B cell (primary cell): Measurements from ENCODE around the gene CCDC81. TPM values are rescaled to one million over a fixed set of nuclear protein-coding genes. Genes with fewer than 3 reads are reported as not detected.

Experiments used
- ATAC-seq: fragments of 200-7000 bp; cut with Tn5 transposase; one replicate; pipeline ENCODE4 v1.10.0; 2021; ENCODE audit warnings: low read depth, mild to moderate bottlenecking, moderate number of reproducible peaks, moderate library complexity
- CTCF ChIA-PET: fragments of 350-600 bp; sonication (Branson Sonifier 250); formaldehyde crosslinking; loops from one replicate; lab custom pipeline; 2021; ENCODE audit warnings: antibody characterized with exemption, inconsistent platforms; lab: Charles Lee
- POLR2A ChIA-PET: fragments of 350-600 bp; sonication (Branson Sonifier 250); formaldehyde crosslinking; loops from one replicate; lab custom pipeline; 2021; ENCODE audit warnings: antibody characterized with exemption; lab: Charles Lee
- DNase-seq: peaks from one replicate; pipeline ENCODE4 v3.0.0; 2013
- H2AFZ ChIP-seq: 2 replicates; pipeline ENCODE4 v1.6.1; 2012; ENCODE audit warnings: mild to moderate bottlenecking, low read depth, low read length; ENCODE audit not compliant: insufficient read depth, poor library complexity, severe bottlenecking
- H3K27ac ChIP-seq, 2 donors: 1 replicate in 1 of 2; 2 replicates in 1 of 2; pipeline ENCODE4 v1.5.1; 2012 to 2013; ENCODE audit warnings: low read length in 2 of 2, mild to moderate bottlenecking in 2 of 2, moderate library complexity in 1 of 2
- H3K27me3 ChIP-seq, 4 experiments: fragments of 200-600 bp in 1 of 4; sonication (generic) in 1 of 4; replicated peaks in 1 of 4; 1 replicate in 2 of 4; 2 replicates in 2 of 4; pipeline versions ENCODE4 v1.6.1 to v1.7.0; 2013 to 2016; ENCODE audit warnings: low read length in 3 of 4, mild to moderate bottlenecking in 2 of 4, mixed read lengths in 1 of 4, moderate library complexity in 1 of 4; ENCODE audit not compliant: insufficient read depth in 4 of 4, control insufficient read depth in 3 of 4; ENCODE audit errors: control extremely low read depth in 1 of 4
- H3K36me3 ChIP-seq, 2 experiments: replicated peaks in 1 of 2; 1 replicate in 1 of 2; 2 replicates in 1 of 2; pipeline versions ENCODE4 v1.6.1 to v1.7.1; 2013; ENCODE audit warnings: low read length in 1 of 2; ENCODE audit not compliant: insufficient read depth in 2 of 2, control insufficient read depth in 1 of 2; ENCODE audit errors: control extremely low read depth in 1 of 2, extremely low read depth in 1 of 2
- H3K4me1 ChIP-seq, 2 donors: fragments of 200-600 bp in 1 of 2; sonication (generic) in 1 of 2; 1 replicate in 1 of 2; 2 replicates in 1 of 2; pipeline versions ENCODE4 v1.5.1 to v1.6.1; 2013 to 2017; ENCODE audit warnings: low read length in 2 of 2; ENCODE audit not compliant: control insufficient read depth in 2 of 2, insufficient read depth in 2 of 2
- H3K4me2 ChIP-seq: replicated peaks from 2 replicates; pipeline ENCODE3; 2012; ENCODE audit warnings: mild to moderate bottlenecking, low read depth, low read length; ENCODE audit not compliant: poor library complexity, severe bottlenecking
- H3K4me3 ChIP-seq, 5 experiments: fragments of 200-600 bp in 1 of 5; sonication (generic) in 1 of 5; 1 replicate in 3 of 5; 2 replicates in 2 of 5; pipeline versions ENCODE4 v1.5.1 to v1.7.0; 2011 to 2016; ENCODE audit warnings: low read length in 4 of 5, mild to moderate bottlenecking in 4 of 5, low read depth in 2 of 5, control low read depth in 1 of 5, moderate library complexity in 1 of 5; ENCODE audit not compliant: insufficient read depth in 1 of 5; ENCODE audit errors: control extremely low read depth in 1 of 5, extremely low read depth in 1 of 5
- H3K79me2 ChIP-seq: fragments of 200-600 bp; sonication (generic); one replicate; pipeline ENCODE4 v1.6.0; 2016; ENCODE audit warnings: low read length; ENCODE audit not compliant: control insufficient read depth, insufficient read depth
- H3K9ac ChIP-seq: fragments of 200-600 bp; sonication (generic); 2 replicates; pipeline ENCODE4 v1.6.1; 2017; ENCODE audit warnings: mild to moderate bottlenecking, low read length, moderate library complexity
- H3K9me3 ChIP-seq, 3 donors: one replicate each; pipeline versions ENCODE4 v1.6.1 to v1.7.1; 2013; ENCODE audit warnings: low read length in 2 of 3; ENCODE audit not compliant: control insufficient read depth in 2 of 3, insufficient read depth in 1 of 3; ENCODE audit errors: control extremely low read depth in 1 of 3
- H4K20me1 ChIP-seq: 2 replicates; pipeline ENCODE4 v1.6.0; 2012; ENCODE audit warnings: mild to moderate bottlenecking, low read length; ENCODE audit not compliant: insufficient read depth, control insufficient read depth, poor library complexity, severe bottlenecking
- H3K27ac Mint-ChIP-seq: one replicate; pipeline ENCODE4 v1.8.0; 2021; ENCODE audit warnings: mixed read lengths
- H3K27me3 Mint-ChIP-seq: one replicate; pipeline ENCODE4 v1.8.0; 2021; ENCODE audit warnings: mixed read lengths
- H3K4me1 Mint-ChIP-seq: one replicate; pipeline ENCODE4 v1.8.0; 2021; ENCODE audit warnings: mixed read lengths
- H3K4me3 Mint-ChIP-seq: one replicate; pipeline ENCODE4 v1.8.0; 2021; ENCODE audit warnings: mixed read lengths
- H3K9me3 Mint-ChIP-seq: one replicate; pipeline ENCODE4 v1.8.0; 2022; ENCODE audit warnings: mixed read lengths; ENCODE audit not compliant: insufficient read depth
- CTCF ChIP-seq: fragments of 200-600 bp; IDR thresholded peaks from one replicate; pipeline ENCODE4 v1.8.0; 2022; ENCODE audit warnings: antibody characterized with exemption, mild to moderate bottlenecking
- EZH2 ChIP-seq: IDR thresholded peaks from 2 replicates; pipeline ENCODE4 v1.6.1; 2012; ENCODE audit warnings: borderline replicate concordance, low read depth, mild to moderate bottlenecking, moderate library complexity, low read length; ENCODE audit not compliant: insufficient read depth, poor library complexity, severe bottlenecking
- WGBS: methylation state at CpG from one replicate; pipeline ENCODE4 v1.1.5; 2013; ENCODE audit warnings: missing lambda C conversion rate; ENCODE audit not compliant: insufficient coverage; 5-methylcytosine and 5-hydroxymethylcytosine counted together
- intact Hi-C: fragments of 100-400 bp; cut with micrococcal nuclease; formaldehyde crosslinking; loops from one replicate; pipeline ENCODE4 v1.10.0; 2022
- polyA plus RNA-seq: library from polyadenylated mRNA; depleted of rRNA; stranded (reverse); fragments of >200 nt; gene quantifications from 2 replicates; pipeline ENCODE4 v1.2.3, GENCODE V29; 2012
- total RNA-seq, 2 donors: library from RNA; stranded (reverse); fragments of 120-200 nt in 1 of 2; gene quantifications; 1 replicate in 1 of 2; 2 replicates in 1 of 2; pipeline versions ENCODE4 v1.2.3 to v1.2.4, GENCODE V29; 2013 to 2022

CCDC81 gene
- total and polyA plus RNA-seq, 2 donors (not counting 1 experiment from before 2014, with no cell fraction given), result 0.18 to 0.84 TPM

GRCh38 chr11:86372586-86372985 is 2.1 kb upstream of the CCDC81 start:
- H3K27ac ChIP-seq, result no peak overlapping the region
- no peaks in the 10 kb centered on the region for H3K79me2 ChIP-seq
- H2AFZ ChIP-seq, result no peak overlapping the region
- Mint-ChIP-seq H3K27ac (no peak overlapping the region), H3K4me3 (no peak overlapping the region), H3K27me3 (peaks cover 6% of the 10 kb centered on the region), H3K9me3 (peaks cover 2% of the 10 kb centered on the region), H3K4me1 (no peaks in the 10 kb centered on the region)
- intact Hi-C loops, result no loop called here
- ChIA-PET POLR2A (no interaction called here), CTCF (no interaction called here)
- no peak overlapping the region for H3K9ac ChIP-seq
- ATAC-seq, result no peak
- no peak overlapping the region for H3K4me3 ChIP-seq
- no peaks in the 10 kb centered on the region for H3K27me3 ChIP-seq
- no peak for DNase-seq
- H4K20me1 ChIP-seq, result no peaks in the 10 kb centered on the region
- H3K36me3 ChIP-seq, result no peaks in the 10 kb centered on the region
- no peak overlapping the region for H3K4me2 ChIP-seq
- H3K4me1 ChIP-seq, result no peaks in the 10 kb centered on the region
- TF ChIP-seq CTCF, result no peak
- no peak for TF ChIP-seq EZH2
- peaks cover 0 to 7% (median 1%) of the 10 kb centered on the region in 3 donors for H3K9me3 ChIP-seq

GRCh38 chr11:86374069-86374468 is 618 bp upstream of the CCDC81 start:
- ChIA-PET POLR2A (no interaction called here), CTCF (no interaction called here)
- intact Hi-C loops, result no loop called here
- Histone ChIP-seq H2AFZ (no peak overlapping the region), H3K79me2 (no peaks in the 10 kb centered on the region), H4K20me1 (no peaks in the 10 kb centered on the region), H3K36me3 (no peaks in the 10 kb centered on the region), H3K4me2 (no peak overlapping the region), H3K27ac (no peak overlapping the region), H3K4me3 (no peak overlapping the region), H3K9ac (no peak overlapping the region), H3K27me3 (no peaks in the 10 kb centered on the region), H3K4me1 (no peaks in the 10 kb centered on the region), H3K9me3 (peaks cover 0 to 7% (median 1%) of the 10 kb centered on the region in 3 donors)
- Mint-ChIP-seq H3K9me3 (peaks cover 2% of the 10 kb centered on the region), H3K4me3 (no peak overlapping the region), H3K4me1 (no peaks in the 10 kb centered on the region), H3K27ac (no peak overlapping the region), H3K27me3 (peaks cover 6% of the 10 kb centered on the region)
- WGBS, result no CpG with 5 or more reads among the region's 1 CpG
- DNase-seq (no peak), ATAC-seq (no peak)
- TF ChIP-seq EZH2 (no peak), CTCF (no peak)
